Small intestine (tissue), 7 donors: Measurements from ENCODE around the gene SMAD3. TPM values are rescaled to one million over a fixed set of nuclear protein-coding genes. Genes with fewer than 3 reads are reported as not detected.

Source experiments
- DNase-seq, 2 donors: peaks; one replicate each; pipeline versions ENCODE4 v3.0.0 to v3.0.0-alpha.2; 2013
- FAIRE-seq: peaks from 2 replicates; lab custom pipeline; 2012; peaks lifted over from hg19 to GRCh38; lab: Jason Lieb, UNC
- H3K27ac ChIP-seq, 3 donors: one replicate each; pipeline ENCODE4 v1.5.1; 2013; ENCODE audit warnings: low read length in 2 of 3, mild to moderate bottlenecking in 2 of 3, control low read depth in 1 of 3, inconsistent platforms in 1 of 3, low read depth in 1 of 3, moderate library complexity in 1 of 3
- H3K27me3 ChIP-seq, 3 donors: one replicate each; pipeline ENCODE4 v1.6.1; 2013; ENCODE audit warnings: low read length in 3 of 3, inconsistent platforms in 1 of 3; ENCODE audit not compliant: control insufficient read depth in 3 of 3, insufficient read depth in 3 of 3
- H3K36me3 ChIP-seq, 3 donors: one replicate each; pipeline ENCODE4 v1.6.1; 2013; ENCODE audit warnings: low read length in 3 of 3, inconsistent platforms in 1 of 3, low read depth in 1 of 3, mild to moderate bottlenecking in 1 of 3, moderate library complexity in 1 of 3; ENCODE audit not compliant: control insufficient read depth in 3 of 3, insufficient read depth in 2 of 3
- H3K4me1 ChIP-seq, 3 donors: one replicate each; pipeline ENCODE4 v1.6.1; 2013; ENCODE audit warnings: low read length in 2 of 3, inconsistent platforms in 1 of 3, low read depth in 1 of 3, mild to moderate bottlenecking in 1 of 3, moderate library complexity in 1 of 3; ENCODE audit not compliant: control insufficient read depth in 3 of 3, insufficient read depth in 2 of 3
- H3K4me3 ChIP-seq, 3 donors: one replicate each; pipeline ENCODE4 v1.5.1; 2013; ENCODE audit warnings: low read length in 3 of 3, control low read depth in 1 of 3, inconsistent platforms in 1 of 3, low read depth in 1 of 3, mild to moderate bottlenecking in 1 of 3, moderate library complexity in 1 of 3
- H3K9me3 ChIP-seq, 2 donors: one replicate each; pipeline ENCODE4 v1.6.1; 2013; ENCODE audit warnings: low read depth in 1 of 2, low read length in 1 of 2; ENCODE audit not compliant: control insufficient read depth in 2 of 2, insufficient read depth in 1 of 2
- WGBS, 3 donors: extraction: QIAGEN DNeasy Blood & Tissue Kit; methylation state at CpG; one replicate each; pipeline ENCODE4 v1.1.7; 2013; 5-methylcytosine and 5-hydroxymethylcytosine counted together
- polyA plus RNA-seq, 4 donors: library from polyadenylated mRNA; stranded (reverse) in 3 of 4; unstranded in 1 of 4; fragments of 200-250 nt in 3 of 4; fragments of 120-200 nt in 1 of 4; gene quantifications; one replicate each; pipeline versions ENCODE4 v1.2.1 to v1.2.3, GENCODE V29; 2013
- donor health status: healthy with polysubstance abuse.
- donor health status: control.
- donor health status: control.
- donor health status: Bipolar disorder and iron deficiency.
- donor health status: healthy.

The SMAD3 gene
- polyA plus RNA-seq, 4 donors, result 11.6 to 33.2 (median 14.6) TPM

DNA sequence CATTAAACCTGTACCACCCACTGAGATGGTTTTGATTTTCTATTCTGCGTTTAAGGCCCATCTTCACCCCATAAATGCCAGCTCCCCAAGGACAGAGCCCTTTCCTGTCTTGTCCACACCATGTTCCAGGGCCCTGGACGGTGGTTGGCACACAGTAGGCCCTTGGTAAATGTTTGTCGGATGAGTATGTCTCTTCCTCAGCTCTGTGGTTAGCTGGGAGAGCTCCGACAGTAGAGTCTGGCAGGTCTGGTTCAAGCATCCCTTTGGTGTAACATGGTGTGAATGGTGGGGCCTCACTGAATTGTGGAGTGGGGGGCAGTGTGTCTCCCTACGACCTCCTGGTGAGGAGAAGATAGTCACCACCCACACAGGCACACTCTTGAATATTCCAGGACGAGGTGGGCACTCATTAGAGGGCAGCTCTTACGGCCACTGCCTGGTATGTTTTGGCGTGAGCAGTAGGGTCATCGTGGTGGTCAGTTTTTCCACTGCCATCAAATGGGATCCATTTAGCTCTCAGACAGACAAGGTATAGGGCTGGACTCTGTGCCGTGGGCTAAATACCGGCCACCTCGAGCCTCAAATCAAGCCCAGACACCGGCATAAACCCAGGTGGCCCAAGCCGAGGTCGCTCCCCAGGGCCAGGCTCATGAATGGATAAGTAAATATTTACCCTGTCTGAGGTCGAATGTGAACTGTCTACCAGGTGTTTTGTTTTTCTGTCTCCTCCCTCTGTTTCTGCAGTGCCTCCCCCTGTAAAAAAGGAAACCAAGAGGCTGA is 61.3 kb downstream of the SMAD3 start:
- Histone ChIP-seq H3K4me3 (no peak overlapping the region), H3K4me1 (peaks cover 3 to 22% (median 7%) of the 10 kb centered on the region in 3 donors), H3K9me3 (no peaks in the 10 kb centered on the region), H3K36me3 (peaks cover 0 to 47% (median 0%) of the 10 kb centered on the region in 3 donors), H3K27ac (peak overlapping the region in 2 of 3 donors; percentile 30 to 59), H3K27me3 (no peaks in the 10 kb centered on the region)
- no peak for DNase-seq
- 47 to 65% (median 58%) methylated on average over 16 of the region's 16 CpGs for WGBS, 3 donors
- no peak for FAIRE-seq

- no peaks in the 10 kb centered on the region for H3K9me3 ChIP-seq
- FAIRE-seq (no peak), DNase-seq (no peak)
- no peaks in the 10 kb centered on the region for H3K27me3 ChIP-seq
- no peak overlapping the region for H3K4me3 ChIP-seq
- peaks cover 5 to 18% (median 5%) of the 10 kb centered on the region in 3 donors for H3K4me1 ChIP-seq
- peaks cover 0 to 49% (median 0%) of the 10 kb centered on the region in 3 donors for H3K36me3 ChIP-seq
- 58 to 67% (median 61%) methylated on average over 4 to 5 of the region's 5 CpGs for whole genome bisulfite sequencing, 3 donors
- peak overlapping the region in 2 of 3 donors; percentile 30 to 59 for H3K27ac ChIP-seq
Measured at GRCh38 chr15:67127331-67127664, 61.9 kb downstream of the SMAD3 start.

DNA sequence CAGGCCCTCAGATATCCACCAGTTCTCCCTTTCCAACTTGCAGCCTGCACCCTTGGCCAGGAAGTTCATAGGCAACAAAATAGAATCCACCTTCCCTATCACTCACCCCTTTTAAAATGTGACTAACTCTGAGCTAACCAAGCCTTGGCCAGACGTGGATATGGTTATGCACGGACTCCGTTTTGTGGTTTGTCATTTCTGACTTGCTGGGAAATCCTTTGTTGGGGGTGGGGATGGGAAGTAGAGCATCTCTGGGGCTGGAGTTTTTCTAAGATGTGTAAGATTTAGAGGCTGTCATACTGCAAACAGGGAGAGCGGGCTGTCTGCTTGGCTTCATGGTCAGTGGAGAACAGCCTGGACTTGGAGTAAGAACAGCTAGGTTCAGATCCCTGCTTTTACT is 62.6 kb downstream of the SMAD3 start:
- no peak for FAIRE-seq
- peak overlapping the region in 1 of 3 donors; percentile 59 for H3K27ac ChIP-seq
- WGBS, 3 donors, result 52 to 78% (median 59%) methylated on average over 4 of the region's 4 CpGs
- H3K4me3 ChIP-seq, result no peak overlapping the region
- no peaks in the 10 kb centered on the region for H3K9me3 ChIP-seq
- no peaks in the 10 kb centered on the region for H3K27me3 ChIP-seq
- peaks cover 5 to 17% (median 9%) of the 10 kb centered on the region in 3 donors for H3K4me1 ChIP-seq
- H3K36me3 ChIP-seq, result peaks cover 0 to 50% (median 0%) of the 10 kb centered on the region in 3 donors
- DNase-seq, result no peak

DNA sequence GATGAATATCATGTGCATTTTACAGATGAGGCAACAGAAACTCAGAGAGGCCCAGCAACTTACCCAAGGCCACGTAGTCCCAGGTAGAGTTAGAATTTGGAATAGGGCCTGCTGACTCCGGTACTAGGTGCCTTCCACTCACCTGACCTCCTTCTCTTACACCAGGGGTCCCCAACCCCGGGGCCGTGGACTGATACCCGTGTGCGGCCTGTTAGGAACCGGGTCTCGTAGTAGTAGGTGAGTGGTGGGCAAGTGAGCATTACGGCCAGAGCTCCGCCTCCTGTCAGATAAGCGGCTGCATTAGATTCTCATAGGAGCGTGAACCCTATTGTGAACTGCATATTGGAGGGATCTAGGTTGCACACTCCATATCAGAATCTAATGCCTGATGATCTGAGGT is 64.8 kb downstream of the SMAD3 start:
- H3K4me3 ChIP-seq, result no peak overlapping the region
- WGBS, 3 donors, result 87 to 93% (median 90%) methylated on average over 12 of the region's 12 CpGs
- H3K27ac ChIP-seq, result no peak overlapping the region
- DNase-seq (no peak), FAIRE-seq (no peak)
- no peaks in the 10 kb centered on the region for H3K9me3 ChIP-seq
- peaks cover 0 to 45% (median 0%) of the 10 kb centered on the region in 3 donors for H3K36me3 ChIP-seq
- no peaks in the 10 kb centered on the region for H3K27me3 ChIP-seq
- H3K4me1 ChIP-seq, result peaks cover 14 to 31% (median 29%) of the 10 kb centered on the region in 3 donors

GRCh38 chr15:67130673-67131601 is 65.5 kb downstream of the SMAD3 start:
- H3K9me3 ChIP-seq, result no peaks in the 10 kb centered on the region
- no peak for DNase-seq
- peaks cover 14 to 35% (median 31%) of the 10 kb centered on the region in 3 donors for H3K4me1 ChIP-seq
- H3K36me3 ChIP-seq, result peaks cover 0 to 41% (median 0%) of the 10 kb centered on the region in 3 donors
- no peak overlapping the region for H3K4me3 ChIP-seq
- H3K27ac ChIP-seq, result no peak overlapping the region
- FAIRE-seq, result no peak
- WGBS, 3 donors, result 71 to 88% (median 77%) methylated on average over 15 of the region's 15 CpGs
- no peaks in the 10 kb centered on the region for H3K27me3 ChIP-seq

- H3K4me1 ChIP-seq, result peaks cover 10 to 35% (median 33%) of the 10 kb centered on the region in 3 donors
- no peaks in the 10 kb centered on the region for H3K27me3 ChIP-seq
- no peak for DNase-seq
- H3K9me3 ChIP-seq, result no peaks in the 10 kb centered on the region
- FAIRE-seq, result no peak
- no peak overlapping the region for H3K27ac ChIP-seq
- no peak overlapping the region for H3K4me3 ChIP-seq
- H3K36me3 ChIP-seq, result peaks cover 0 to 35% (median 0%) of the 10 kb centered on the region in 3 donors
- 72 to 80% (median 74%) methylated on average over 3 of the region's 3 CpGs for WGBS, 3 donors
Measured at GRCh38 chr15:67132276-67132675, 66.9 kb downstream of the SMAD3 start.

DNA sequence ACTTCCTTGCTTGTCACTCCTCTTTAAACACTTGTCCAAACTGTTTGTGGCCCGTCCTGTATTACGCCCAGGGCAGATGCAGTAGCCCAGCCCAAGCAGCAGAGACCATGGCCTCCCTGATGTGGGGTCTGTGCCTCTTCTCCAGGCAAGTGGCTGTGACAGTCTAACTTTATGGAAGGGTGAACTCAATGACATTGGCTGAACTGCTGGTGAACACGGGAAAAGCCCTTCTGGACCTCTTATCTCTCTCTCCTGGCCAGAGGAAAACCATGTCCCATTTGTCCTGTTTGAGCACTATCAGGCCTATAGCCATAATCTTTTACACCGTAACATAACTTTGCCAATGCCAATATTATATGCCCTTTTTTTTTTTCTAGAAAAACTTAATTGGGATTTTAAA is 67.6 kb downstream of the SMAD3 start:
- Histone ChIP-seq H3K4me1 (peaks cover 13 to 41% (median 33%) of the 10 kb centered on the region in 3 donors), H3K27me3 (no peaks in the 10 kb centered on the region), H3K4me3 (no peak overlapping the region), H3K36me3 (peaks cover 0 to 28% (median 0%) of the 10 kb centered on the region in 3 donors), H3K27ac (peak overlapping the region in 1 of 3 donors; percentile 85), H3K9me3 (no peaks in the 10 kb centered on the region)
- WGBS, 3 donors, result 41 to 66% (median 51%) methylated on average over 4 of the region's 4 CpGs
- no peak for FAIRE-seq
- DNase-seq, result no peak

- H3K27ac ChIP-seq, result peak overlapping the region; percentile 75 to 85 (median 84)
- no peak overlapping the region for H3K4me3 ChIP-seq
- DNase-seq (no peak), FAIRE-seq (no peak)
- WGBS, 3 donors, result 40 to 54% (median 43%) methylated on average over 3 of the region's 3 CpGs
- no peaks in the 10 kb centered on the region for H3K9me3 ChIP-seq
- peaks cover 0 to 27% (median 0%) of the 10 kb centered on the region in 3 donors for H3K36me3 ChIP-seq
- no peaks in the 10 kb centered on the region for H3K27me3 ChIP-seq
- peaks cover 14 to 47% (median 37%) of the 10 kb centered on the region in 3 donors for H3K4me1 ChIP-seq
Measured at GRCh38 chr15:67133738-67134066, 68.3 kb downstream of the SMAD3 start.
